Left renal cortex interstitium (tissue), 4 donors: ENCODE results near the gene UBE2H. TPM values are rescaled to one million over a fixed set of nuclear protein-coding genes. Genes with fewer than 3 reads are reported as not detected.
"Not testable (repeated sequence)": the region's sequence is repeated elsewhere in the genome, so short reads cannot be mapped to it uniquely, and the experiment has no call there.

Experiments used
- DNase-seq, 4 donors: peaks; one replicate each; pipeline ENCODE4 v3.0.0-alpha.2; 2013; ENCODE audit warnings: low read depth in 4 of 4, low spot score in 2 of 4, missing footprints in 1 of 4
- polyA plus RNA-seq, 4 donors: library from polyadenylated mRNA; unstranded; fragments of 120-200 nt; gene quantifications; one replicate each; pipeline ENCODE4 v1.2.1, GENCODE V29; 2013; ENCODE audit not compliant: insufficient read length in 4 of 4

The UBE2H gene
- polyA plus RNA-seq, 4 donors: 103 to 127 (median 115) TPM

GRCh38 chr7:129914536-129915272 lies 38.1 kb downstream of the UBE2H start:
- no peak for DNase-seq

DNA sequence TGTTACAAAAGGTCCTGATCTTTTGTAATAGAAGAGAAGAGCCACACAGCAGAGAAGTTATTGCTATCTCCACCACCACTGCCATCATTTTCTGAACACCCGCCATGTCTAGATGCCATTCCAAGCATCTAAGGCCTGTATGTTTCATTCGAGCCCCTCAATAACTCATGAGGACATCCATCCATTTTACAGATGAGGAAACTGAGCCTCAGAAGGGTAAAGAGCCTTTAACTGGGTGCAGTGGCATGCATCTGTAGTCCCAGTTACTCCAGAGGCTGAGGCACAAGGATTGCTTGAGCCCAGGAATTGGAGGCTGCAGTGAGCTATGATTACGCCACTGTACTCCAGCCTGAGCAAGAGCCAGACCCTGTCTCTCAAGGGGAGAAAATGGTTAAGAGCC lies 39.3 kb downstream of the UBE2H start:
- no peak for DNase-seq

- no peak for DNase-seq
Observed at GRCh38 chr7:129911790-129912189, 41.0 kb downstream of the UBE2H start.

GRCh38 chr7:129909669-129910068 lies 43.1 kb downstream of the UBE2H start:
- DNase-seq: no peak

DNA sequence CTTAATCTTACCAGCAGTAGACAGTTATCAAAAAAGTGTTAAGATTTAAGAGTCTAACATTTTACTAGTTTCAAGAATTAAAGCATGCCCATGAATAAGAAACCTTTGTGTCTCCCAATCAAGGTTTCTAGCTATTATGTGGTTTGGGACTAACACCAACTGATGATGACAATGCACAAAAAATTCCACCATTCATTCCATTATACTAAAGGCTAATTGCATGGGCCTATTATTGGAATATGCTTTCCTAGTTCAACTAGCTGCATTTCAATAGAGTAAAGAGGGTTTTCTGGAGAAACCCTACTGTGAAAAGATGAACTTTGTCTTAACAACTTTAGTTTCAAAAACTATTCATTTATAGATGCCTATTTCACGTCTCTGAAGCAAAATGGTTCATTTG lies 44.6 kb downstream of the UBE2H start:
- no peak for DNase-seq

DNA sequence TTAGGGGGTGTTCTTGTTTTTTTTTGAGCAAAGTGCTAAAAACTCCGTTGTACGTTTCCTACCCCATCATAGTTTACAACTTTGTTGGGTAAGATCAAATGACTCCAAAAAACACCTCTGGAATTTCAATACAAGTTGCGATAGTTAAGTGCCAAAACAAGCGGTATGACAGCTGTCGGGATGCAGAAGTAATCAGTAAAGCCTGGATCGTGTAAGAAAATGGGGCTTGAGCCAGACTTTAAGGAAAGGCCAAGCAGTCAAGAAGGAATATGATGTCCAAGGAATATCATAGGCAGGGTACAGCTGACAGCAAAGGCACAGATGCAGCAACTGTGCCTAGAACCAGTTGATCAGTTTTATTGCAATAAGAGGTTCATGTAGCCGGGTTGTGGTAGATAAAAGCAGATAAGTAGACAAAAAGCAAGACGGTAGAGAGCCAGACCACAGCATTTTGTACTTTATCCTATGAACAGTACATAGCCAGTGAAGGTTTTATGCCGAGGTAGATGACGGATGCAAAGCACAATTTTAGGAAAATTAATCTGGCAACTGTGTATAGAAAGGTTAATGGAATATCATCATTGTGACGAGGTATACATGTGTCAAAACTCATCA lies 45.5 kb downstream of the UBE2H start:
- no peak for DNase-seq

DNA sequence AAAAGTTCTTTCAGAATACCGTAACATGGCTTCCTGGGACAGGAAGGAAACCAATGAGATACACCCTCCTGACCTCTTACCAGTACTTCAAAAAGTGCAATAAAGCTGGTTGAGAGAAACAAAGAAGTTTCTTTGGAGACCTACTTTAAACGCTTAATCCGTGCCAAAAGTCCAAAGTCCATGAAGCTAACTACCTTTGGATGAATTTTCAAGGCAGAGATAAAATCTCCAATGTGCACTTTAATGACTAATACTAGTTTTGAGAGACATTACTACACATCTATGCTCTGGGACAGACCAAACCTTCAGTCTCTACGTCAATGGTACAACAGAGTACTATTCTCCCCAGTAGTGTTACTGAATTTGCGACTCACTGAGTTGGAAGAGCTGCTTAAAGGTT lies 46.1 kb downstream of the UBE2H start:
- DNase-seq: no peak

GRCh38 chr7:129903935-129904334 lies 48.8 kb downstream of the UBE2H start:
- no peak for DNase-seq

- no peak for DNase-seq
Observed at GRCh38 chr7:129902788-129903422, 49.9 kb downstream of the UBE2H start.

- no peak for DNase-seq
Observed at GRCh38 chr7:129898502-129899160, 54.1 kb downstream of the UBE2H start.

DNA sequence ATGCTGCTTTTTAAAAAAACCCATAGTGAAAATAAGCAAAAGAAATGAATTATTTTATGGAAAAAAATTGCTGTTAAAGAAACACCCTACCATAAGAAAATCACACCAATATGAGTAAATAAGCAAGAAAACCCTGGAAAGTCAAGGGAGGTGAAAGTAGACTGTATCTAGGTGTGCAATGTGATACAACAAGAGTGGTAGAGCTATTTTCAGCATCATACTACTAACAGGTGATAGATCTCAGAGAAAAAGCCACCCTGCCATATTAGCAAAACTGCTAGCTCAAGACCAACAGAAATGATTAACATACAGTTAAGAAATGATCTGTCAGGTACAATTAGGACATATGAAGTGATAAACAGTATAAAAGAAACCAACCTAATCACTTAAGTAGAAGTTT lies 54.8 kb downstream of the UBE2H start:
- no peak for DNase-seq

DNA sequence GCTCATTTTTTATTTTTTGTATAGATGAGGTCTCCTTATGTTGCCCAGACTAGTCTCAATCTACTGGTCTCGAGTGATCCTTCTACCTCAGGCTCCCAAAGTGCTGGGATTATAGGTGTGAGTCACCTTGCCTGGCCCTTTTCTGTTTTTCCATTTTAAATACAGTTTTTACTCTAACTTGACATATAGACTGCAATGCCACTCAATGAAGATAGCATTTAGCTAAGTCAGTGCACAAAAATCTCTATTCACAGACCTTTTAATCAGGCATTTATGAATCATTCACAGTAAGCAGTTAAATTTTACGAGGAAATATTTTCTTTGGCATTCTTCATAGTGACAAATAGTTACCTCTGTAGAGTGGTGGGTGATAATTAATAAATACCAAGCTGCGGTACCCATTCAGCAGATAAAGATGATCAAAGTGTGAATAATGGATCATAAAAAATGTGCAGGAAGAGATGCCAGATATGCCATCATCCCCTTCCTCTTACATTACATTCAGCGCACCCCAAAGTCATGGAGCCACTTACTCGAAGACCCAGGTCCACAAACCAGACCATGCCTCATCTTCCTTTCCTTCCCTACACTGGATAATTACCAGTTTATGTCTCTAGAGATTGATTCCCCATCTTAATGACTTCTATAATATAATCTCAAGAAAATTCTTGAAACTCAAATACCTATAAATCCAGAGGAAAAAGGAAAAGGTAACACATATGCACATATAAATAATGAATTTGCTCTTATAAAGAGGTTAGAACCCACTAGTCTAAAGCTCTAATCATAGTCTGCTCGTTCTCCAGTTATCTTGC lies 56.0 kb downstream of the UBE2H start:
- DNase-seq: no peak

- not testable (repeated sequence) for DNase-seq
Observed at GRCh38 chr7:129894184-129894583, 58.6 kb downstream of the UBE2H start.

- no peak for DNase-seq
Observed at GRCh38 chr7:129890090-129890489, 62.7 kb downstream of the UBE2H start.

GRCh38 chr7:129889133-129889844 lies 63.5 kb downstream of the UBE2H start:
- no peak for DNase-seq

- DNase-seq: no peak
Observed at GRCh38 chr7:129887865-129888264, 64.9 kb downstream of the UBE2H start.

DNA sequence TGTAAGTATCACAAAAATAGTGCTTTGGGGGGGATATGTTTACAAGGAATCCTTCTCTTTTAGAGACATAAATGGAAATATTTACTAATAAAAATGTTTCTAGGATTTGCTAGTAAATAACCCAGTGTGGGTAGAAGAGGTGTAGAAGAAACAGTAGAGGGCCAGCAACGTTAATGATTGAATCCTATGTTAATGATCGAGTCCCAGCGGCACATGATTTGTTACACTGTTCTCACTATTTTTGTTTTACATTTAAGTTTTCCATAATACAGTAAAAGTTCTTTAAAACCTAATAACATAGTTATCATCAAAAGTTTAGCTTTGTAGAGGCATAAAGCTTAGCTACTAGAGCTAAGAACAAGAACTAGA lies 66.0 kb downstream of the UBE2H start:
- DNase-seq: no peak

DNA sequence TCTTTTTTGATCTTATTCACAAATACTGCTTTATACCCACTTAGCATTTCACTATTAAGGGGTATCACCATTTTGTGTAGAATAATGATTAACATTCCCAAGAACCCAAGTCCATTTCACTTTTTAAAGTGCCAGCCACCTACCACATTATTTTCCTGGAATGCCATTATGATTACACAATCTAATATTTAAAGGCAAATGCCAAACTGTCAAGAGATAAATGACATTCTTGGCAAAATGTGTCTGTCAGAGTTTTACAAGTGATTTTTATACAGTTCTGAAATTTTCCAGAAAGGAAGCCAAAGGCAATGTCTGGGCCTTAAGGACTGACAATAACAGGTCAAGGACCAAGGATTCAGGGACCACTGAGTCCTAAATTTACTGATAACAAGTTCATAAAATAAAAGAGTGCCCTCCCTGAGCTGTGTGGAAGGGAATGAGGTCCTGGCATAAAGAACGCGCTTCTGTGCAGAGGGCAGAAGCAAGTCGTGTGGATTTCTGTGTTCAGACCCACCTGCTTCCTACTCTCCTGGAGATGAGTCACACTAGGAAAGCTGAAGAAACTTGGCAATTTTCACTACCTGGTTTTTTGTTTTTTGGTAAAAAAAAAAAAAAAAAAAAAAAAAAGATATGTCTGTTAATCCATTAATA lies 66.5 kb downstream of the UBE2H start:
- DNase-seq: no peak

GRCh38 chr7:129884495-129884894 lies 68.3 kb downstream of the UBE2H start:
- DNase-seq: no peak

GRCh38 chr7:129883151-129883550 lies 69.6 kb downstream of the UBE2H start:
- DNase-seq: no peak
